SU-DHL-6 (cell line): Measurements from ENCODE around the gene LRP1.

ENCODE experiments used
- CTCF ChIP-seq: fragments of 200-600 bp; sonication (generic); IDR thresholded peaks from one replicate; pipeline ENCODE4 v1.5.1; 2017; ENCODE audit warnings: antibody characterized with exemption, mild to moderate bottlenecking, low read length, moderate library complexity; ENCODE audit not compliant: insufficient read depth, poor library complexity, severe bottlenecking
- EZH2phosphoT487 ChIP-seq: fragments of 200-600 bp; sonication (generic), shearing (Covaris generic); conservative IDR thresholded peaks from 2 replicates; pipeline ENCODE4 v1.6.1; 2018; ENCODE audit warnings: mild to moderate bottlenecking, antibody characterized with exemption, low read length, moderate library complexity, mixed read lengths

- TF ChIP-seq CTCF, result no peak
- TF ChIP-seq EZH2phosphoT487, result no peak
Observed at GRCh38 chr12:57158665-57159064, 30.4 kb downstream of the LRP1 start.
